CD4-positive, alpha-beta T cell (primary cell): ENCODE data around the gene NOS1AP. TPM values are rescaled to one million over a fixed set of nuclear protein-coding genes. Genes with fewer than 3 reads are reported as not detected.

ENCODE experiments used
- ATAC-seq: fragments of 200-7000 bp; cut with Tn5 transposase; one replicate; pipeline ENCODE4 v1.10.0; 2022; ENCODE audit warnings: mild to moderate bottlenecking; ENCODE audit not compliant: poor library complexity
- CTCF ChIA-PET: fragments of 350-600 bp; sonication (Branson Sonifier 250); formaldehyde crosslinking; loops from one replicate; lab custom pipeline; 2021; ENCODE audit warnings: antibody characterized with exemption, inconsistent platforms; lab: Charles Lee
- POLR2A ChIA-PET: fragments of 350-600 bp; sonication (Branson Sonifier 250); formaldehyde crosslinking; loops from one replicate; lab custom pipeline; 2021; ENCODE audit warnings: antibody characterized with exemption, inconsistent platforms; lab: Charles Lee
- DNase-seq, 14 experiments: peaks; one replicate each; pipeline ENCODE4 v3.0.0-alpha.2; 2013 to 2020; ENCODE audit warnings: mixed read lengths in 2 of 14
- H3K27ac ChIP-seq, 2 donors: one replicate each; pipeline versions ENCODE4 v1.5.1 to v1.7.0; 2013; ENCODE audit warnings: low read length in 2 of 2, low read depth in 1 of 2, mild to moderate bottlenecking in 1 of 2
- H3K27me3 ChIP-seq, 2 experiments: 1 replicate in 1 of 2; 2 replicates in 1 of 2; pipeline versions ENCODE4 v1.6.1 to v1.7.0; 2013; ENCODE audit warnings: low read length in 2 of 2, control low read depth in 1 of 2, mild to moderate bottlenecking in 1 of 2, moderate library complexity in 1 of 2; ENCODE audit not compliant: insufficient read depth in 2 of 2, control insufficient read depth in 1 of 2
- H3K36me3 ChIP-seq: one replicate; pipeline ENCODE4 v1.6.1; 2013; ENCODE audit warnings: low read length, control low read depth; ENCODE audit not compliant: insufficient read depth
- H3K4me1 ChIP-seq: one replicate; pipeline ENCODE4 v1.6.1; 2013; ENCODE audit warnings: low read length, control low read depth; ENCODE audit not compliant: insufficient read depth
- H3K4me3 ChIP-seq: one replicate; pipeline ENCODE4 v1.5.1; 2013; ENCODE audit warnings: mild to moderate bottlenecking, low read length, moderate library complexity
- H3K9me3 ChIP-seq, 2 experiments: 1 replicate in 1 of 2; 2 replicates in 1 of 2; pipeline versions ENCODE4 v1.6.1 to v1.7.0; 2013; ENCODE audit warnings: low read length in 2 of 2, mild to moderate bottlenecking in 2 of 2, control low read depth in 1 of 2, moderate library complexity in 1 of 2; ENCODE audit not compliant: control insufficient read depth in 1 of 2, insufficient read depth in 1 of 2
- H3K27ac Mint-ChIP-seq: one replicate; pipeline ENCODE4 v1.8.0; 2020; ENCODE audit warnings: mixed read lengths
- H3K27me3 Mint-ChIP-seq: one replicate; pipeline ENCODE4 v1.8.0; 2021; ENCODE audit warnings: mixed read lengths
- H3K36me3 Mint-ChIP-seq: one replicate; pipeline ENCODE4 v1.8.0; 2021; ENCODE audit warnings: low read depth, mixed read lengths
- H3K4me1 Mint-ChIP-seq: one replicate; pipeline ENCODE4 v1.8.0; 2021; ENCODE audit warnings: low read depth, mixed read lengths
- H3K4me3 Mint-ChIP-seq: one replicate; pipeline ENCODE4 v1.8.0; 2020; ENCODE audit warnings: mild to moderate bottlenecking, mixed read lengths
- H3K9me3 Mint-ChIP-seq: one replicate; pipeline ENCODE4 v1.8.0; 2020; ENCODE audit warnings: mixed read lengths
- intact Hi-C, 2 experiments: fragments of 100-400 bp; cut with DNase I in 1 of 2; cut with micrococcal nuclease in 1 of 2; formaldehyde crosslinking; loops; one replicate each; pipeline versions ENCODE4 v1.15.1 to v1.9.0; 2023 to 2025; cut with DNase I, micrococcal nuclease
- total RNA-seq, 174 experiments: library from RNA in 2 of 174; stranded (reverse) in 2 of 174; gene quantifications; one replicate each; pipeline ENCODE4 v1.2.3 and lab custom pipeline; 2021 to 2026
- TF ChIP-seq, protein P1 (sequence below): fragments of 200-600 bp; IDR thresholded peaks from one replicate; pipeline ENCODE4 v1.8.0; 2022; ENCODE audit warnings: antibody characterized with exemption, mild to moderate bottlenecking

NOS1AP gene
- total RNA-seq, 2 experiments from 2014 or later: not detected

- no peaks in the 10 kb centered on the region for H3K4me1 Mint-ChIP-seq
- Histone ChIP-seq H3K27me3 (peaks cover 3 to 8% of the 10 kb centered on the region in 2 experiments), H3K36me3 (no peaks in the 10 kb centered on the region), H3K4me1 (no peaks in the 10 kb centered on the region), H3K27ac (no peak overlapping the region), H3K4me3 (no peak overlapping the region), H3K9me3 (no peaks in the 10 kb centered on the region)
- ATAC-seq (no peak), DNase-seq (no peak)
- no peak overlapping the region for H3K4me3 Mint-ChIP-seq
- H3K9me3 Mint-ChIP-seq: no peaks in the 10 kb centered on the region
- H3K27me3 Mint-ChIP-seq: peaks cover 17% of the 10 kb centered on the region
- CTCF ChIA-PET: no interaction called here
- no peak overlapping the region for H3K27ac Mint-ChIP-seq
- intact Hi-C loops: no loop called here
- POLR2A ChIA-PET: no interaction called here
- H3K36me3 Mint-ChIP-seq: no peaks in the 10 kb centered on the region
- TF ChIP-seq, protein P1, sequence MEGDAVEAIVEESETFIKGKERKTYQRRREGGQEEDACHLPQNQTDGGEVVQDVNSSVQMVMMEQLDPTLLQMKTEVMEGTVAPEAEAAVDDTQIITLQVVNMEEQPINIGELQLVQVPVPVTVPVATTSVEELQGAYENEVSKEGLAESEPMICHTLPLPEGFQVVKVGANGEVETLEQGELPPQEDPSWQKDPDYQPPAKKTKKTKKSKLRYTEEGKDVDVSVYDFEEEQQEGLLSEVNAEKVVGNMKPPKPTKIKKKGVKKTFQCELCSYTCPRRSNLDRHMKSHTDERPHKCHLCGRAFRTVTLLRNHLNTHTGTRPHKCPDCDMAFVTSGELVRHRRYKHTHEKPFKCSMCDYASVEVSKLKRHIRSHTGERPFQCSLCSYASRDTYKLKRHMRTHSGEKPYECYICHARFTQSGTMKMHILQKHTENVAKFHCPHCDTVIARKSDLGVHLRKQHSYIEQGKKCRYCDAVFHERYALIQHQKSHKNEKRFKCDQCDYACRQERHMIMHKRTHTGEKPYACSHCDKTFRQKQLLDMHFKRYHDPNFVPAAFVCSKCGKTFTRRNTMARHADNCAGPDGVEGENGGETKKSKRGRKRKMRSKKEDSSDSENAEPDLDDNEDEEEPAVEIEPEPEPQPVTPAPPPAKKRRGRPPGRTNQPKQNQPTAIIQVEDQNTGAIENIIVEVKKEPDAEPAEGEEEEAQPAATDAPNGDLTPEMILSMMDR: no peak
Measured at GRCh38 chr1:162192306-162192678, 122.8 kb downstream of the NOS1AP start.

GRCh38 chr1:162192763-162193162 is 123.3 kb downstream of the NOS1AP start:
- Histone ChIP-seq H3K27ac (no peak overlapping the region), H3K9me3 (no peaks in the 10 kb centered on the region), H3K4me3 (no peak overlapping the region), H3K4me1 (no peaks in the 10 kb centered on the region), H3K36me3 (no peaks in the 10 kb centered on the region), H3K27me3 (peaks cover 6 to 8% of the 10 kb centered on the region in 2 experiments)
- CTCF ChIA-PET: no interaction called here
- no peaks in the 10 kb centered on the region for H3K4me1 Mint-ChIP-seq
- H3K9me3 Mint-ChIP-seq: no peaks in the 10 kb centered on the region
- TF ChIP-seq, protein P1: no peak
- intact Hi-C loops: no loop called here
- no peak for ATAC-seq
- H3K4me3 Mint-ChIP-seq: no peak overlapping the region
- no peak overlapping the region for H3K27ac Mint-ChIP-seq
- no peak for DNase-seq
- POLR2A ChIA-PET: no interaction called here
- peaks cover 18% of the 10 kb centered on the region for H3K27me3 Mint-ChIP-seq
- no peaks in the 10 kb centered on the region for H3K36me3 Mint-ChIP-seq

DNA sequence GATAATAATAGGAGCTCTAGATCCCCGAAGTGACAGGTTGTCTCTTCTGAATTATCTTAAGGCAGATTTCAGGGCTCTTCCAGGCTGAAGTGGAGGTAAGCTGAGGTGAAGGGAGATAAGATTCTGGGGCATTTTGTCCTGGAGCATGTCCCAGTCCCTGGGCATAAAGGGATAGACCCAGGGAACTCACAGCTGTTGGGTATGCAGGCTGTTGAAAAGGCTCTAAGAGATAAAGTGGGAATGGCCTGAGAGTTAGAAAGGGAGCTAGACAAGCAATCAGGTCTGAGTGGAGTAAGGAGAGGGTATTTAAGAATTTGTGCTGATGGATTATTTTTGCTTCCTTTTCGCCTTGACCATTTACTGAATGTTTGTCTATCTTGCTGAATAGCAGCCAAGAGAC is 123.7 kb downstream of the NOS1AP start:
- ChIA-PET CTCF (no interaction called here), POLR2A (interaction anchor here (0.7 kb wide), 1 partner anchor 12 kb away, joined by 3 read pairs; no protein-coding TSS in a partner anchor)
- ATAC-seq: no peak
- no peaks in the 10 kb centered on the region for H3K4me1 ChIP-seq
- Mint-ChIP-seq H3K36me3 (no peaks in the 10 kb centered on the region), H3K9me3 (no peaks in the 10 kb centered on the region), H3K27ac (no peak overlapping the region), H3K4me1 (no peaks in the 10 kb centered on the region), H3K27me3 (peaks cover 18% of the 10 kb centered on the region), H3K4me3 (no peak overlapping the region)
- H3K27ac ChIP-seq: no peak overlapping the region
- H3K9me3 ChIP-seq: no peaks in the 10 kb centered on the region
- H3K27me3 ChIP-seq: peaks cover 7 to 8% of the 10 kb centered on the region in 2 experiments
- TF ChIP-seq, protein P1: no peak
- H3K4me3 ChIP-seq: no peak overlapping the region
- H3K36me3 ChIP-seq: no peaks in the 10 kb centered on the region
- DNase-seq: no peak
- intact Hi-C loops: no loop called here
